NCI-H226 (cell line): Measurements from ENCODE around the gene NRARP.

Experiments used
- DNase-seq: peaks from one replicate; pipeline ENCODE4 v3.0.0-alpha.2; 2015

Gene NRARP

DNA sequence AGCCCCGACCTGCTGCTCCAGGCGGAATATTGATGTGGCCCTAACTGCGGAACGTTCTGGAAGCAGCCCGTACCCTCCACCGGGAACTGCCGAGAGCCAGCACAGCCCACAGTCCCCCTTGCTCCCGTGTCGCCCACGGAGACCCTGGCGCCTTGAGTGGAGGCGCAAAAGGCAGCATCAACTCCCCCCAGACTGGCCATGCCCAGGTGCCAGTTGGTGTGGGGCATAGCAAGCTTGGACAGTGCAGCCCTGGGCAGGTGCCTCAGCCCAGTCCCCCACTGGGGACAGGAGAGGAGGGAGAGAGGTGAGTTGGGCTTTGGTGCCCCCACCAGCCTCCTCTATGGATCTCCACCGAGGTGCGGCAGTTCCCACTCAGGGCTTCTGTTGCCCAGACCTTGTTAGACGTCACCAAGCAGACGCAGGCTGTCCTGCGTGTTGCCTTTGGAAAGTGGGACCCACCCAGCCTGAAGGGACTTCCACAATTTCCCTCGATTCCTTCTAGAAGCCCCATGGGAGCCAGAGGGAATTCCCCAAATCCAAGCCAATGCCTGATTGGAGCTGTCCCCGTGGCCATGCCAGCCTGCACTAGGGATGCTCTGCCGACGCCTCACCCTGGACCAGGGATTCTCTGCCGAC, 19.8 kb upstream of the NRARP start:
- no peak for DNase-seq

DNA sequence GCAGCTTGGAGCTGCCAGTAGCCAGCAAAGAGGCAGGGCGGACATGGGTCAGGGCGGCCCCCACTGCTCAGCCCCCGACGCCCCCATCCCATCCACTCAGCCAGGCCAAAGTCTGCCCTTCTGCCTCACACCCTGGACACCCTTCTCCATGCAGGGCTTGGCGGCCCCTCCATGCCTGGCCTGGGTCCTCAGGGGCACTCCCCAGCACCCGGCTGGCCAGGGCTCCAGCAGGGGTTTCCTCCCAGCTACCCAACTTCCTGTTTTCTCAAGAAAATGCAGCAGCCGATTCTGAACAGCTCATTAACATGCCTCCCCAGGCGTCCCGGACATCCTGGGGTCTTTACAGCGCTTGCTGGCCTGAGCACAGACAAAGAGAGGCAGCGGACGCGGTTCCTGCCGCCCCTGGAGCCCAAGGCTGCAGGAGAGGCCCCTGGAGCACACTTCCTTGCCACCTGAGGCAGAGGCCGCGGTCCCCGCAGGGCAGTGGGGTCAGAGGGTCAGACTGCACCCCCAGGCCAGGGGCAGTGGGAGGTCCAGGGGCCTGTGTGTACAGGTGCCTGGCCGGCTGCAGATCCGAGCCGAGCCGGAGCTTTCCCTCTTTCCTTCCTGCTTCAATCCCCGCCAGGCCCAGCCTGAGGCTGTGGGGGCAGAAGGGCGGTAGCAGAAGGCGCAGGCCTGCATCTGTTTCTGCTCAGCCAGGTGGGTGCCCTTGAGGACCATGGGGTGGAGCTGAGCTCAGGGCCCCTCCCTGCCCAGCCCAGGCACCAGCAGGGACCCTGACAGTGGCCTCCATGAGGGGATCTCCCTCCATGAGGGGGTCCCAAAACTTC, 18.7 kb upstream of the NRARP start:
- DNase-seq, result no peak

DNA sequence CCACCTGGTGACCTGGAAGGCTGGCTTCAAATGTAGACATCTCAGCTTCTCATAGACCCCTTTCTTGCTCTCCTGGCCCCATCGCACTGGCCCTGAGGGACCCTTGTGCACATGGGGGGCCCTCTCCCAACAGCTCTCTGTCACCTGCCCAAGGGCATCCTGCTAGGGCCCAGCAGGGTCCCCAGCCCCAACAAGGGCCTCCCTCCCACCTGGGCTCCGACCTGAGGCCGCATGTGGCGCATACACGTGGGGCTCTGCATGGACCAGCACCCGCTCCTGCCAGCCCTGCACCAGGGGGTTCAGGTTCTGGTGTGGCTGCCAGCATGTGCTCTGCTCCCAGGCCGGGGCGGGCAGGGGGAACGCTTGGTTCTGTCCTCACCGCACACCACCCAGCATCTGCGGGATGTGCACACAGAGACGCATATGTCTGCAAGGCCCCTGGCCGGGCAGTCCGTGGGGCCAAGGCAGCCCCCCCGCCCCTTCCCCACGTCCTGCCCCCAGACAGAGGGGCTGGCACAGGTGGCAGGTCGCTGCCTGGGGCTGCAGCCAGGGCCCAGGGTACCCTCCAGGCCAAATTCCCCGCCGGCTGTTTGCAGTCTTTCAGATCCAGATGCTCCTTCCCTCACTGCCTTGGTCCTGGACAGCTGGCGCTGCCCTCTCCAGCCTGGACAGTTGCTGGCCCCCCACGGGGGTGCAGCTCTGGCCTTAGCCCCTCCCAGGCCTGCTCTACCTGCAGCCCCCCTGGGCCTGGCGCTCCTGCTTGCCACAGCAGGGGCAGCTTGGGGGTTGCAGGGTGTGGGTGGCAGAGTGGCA, 17.9 kb upstream of the NRARP start:
- DNase-seq, result no peak

DNA sequence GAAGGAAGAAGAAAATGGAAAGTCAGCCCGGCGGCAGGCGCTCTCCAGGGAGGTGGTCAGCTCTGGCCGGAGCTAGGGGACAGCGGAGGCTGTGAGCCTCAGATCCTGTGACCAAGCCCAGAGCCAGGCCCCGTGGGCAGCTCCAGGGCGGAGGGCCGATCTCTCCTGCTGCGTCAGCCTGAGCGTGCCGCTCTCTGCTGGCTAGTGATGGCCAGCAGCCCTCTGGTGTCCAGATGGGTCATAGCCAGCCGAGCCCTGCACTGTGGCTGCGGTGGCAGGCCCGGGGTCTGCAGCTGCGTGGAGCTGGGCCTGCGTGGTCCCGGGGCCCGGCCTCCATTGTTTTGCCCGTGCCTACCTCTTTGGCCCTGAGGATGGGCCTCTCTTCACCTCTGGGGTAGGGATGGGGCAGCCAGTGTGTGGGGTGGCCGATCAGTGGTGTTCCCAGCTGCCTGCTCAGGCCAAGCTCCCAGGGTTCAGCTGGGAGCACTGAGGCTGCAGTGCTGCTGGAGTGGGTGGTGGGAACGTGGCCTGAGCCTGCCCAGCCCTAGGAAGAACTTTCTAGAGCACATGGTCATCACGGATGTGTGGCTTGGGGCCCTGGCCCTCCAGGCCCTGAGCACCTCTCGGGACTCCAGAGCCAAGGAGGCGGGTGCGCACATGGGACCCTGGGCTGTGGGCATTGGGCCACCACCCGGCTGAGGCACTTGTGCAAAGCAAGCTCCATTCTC, 17.1 kb upstream of the NRARP start:
- no peak for DNase-seq

DNA sequence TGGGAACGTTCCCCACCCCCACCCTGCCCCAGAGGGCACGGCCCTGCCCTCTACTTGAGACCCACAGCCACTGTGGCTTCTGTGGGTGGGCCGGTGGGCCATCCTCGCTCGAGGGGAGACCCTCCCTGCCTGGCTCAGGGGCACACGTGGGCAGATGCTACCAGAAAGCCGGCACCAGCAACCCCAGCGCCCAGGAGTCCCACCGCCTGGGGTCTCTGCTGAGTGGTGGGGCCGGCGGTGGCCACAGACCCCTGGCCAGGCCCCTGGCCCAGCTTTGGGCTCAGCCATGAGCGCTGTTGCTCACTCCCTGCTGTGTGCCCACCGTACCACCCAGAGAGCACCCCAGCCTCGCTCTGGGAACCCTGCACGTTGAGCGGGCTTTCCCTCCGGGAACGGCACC, 16.5 kb upstream of the NRARP start:
- no peak for DNase-seq

DNA sequence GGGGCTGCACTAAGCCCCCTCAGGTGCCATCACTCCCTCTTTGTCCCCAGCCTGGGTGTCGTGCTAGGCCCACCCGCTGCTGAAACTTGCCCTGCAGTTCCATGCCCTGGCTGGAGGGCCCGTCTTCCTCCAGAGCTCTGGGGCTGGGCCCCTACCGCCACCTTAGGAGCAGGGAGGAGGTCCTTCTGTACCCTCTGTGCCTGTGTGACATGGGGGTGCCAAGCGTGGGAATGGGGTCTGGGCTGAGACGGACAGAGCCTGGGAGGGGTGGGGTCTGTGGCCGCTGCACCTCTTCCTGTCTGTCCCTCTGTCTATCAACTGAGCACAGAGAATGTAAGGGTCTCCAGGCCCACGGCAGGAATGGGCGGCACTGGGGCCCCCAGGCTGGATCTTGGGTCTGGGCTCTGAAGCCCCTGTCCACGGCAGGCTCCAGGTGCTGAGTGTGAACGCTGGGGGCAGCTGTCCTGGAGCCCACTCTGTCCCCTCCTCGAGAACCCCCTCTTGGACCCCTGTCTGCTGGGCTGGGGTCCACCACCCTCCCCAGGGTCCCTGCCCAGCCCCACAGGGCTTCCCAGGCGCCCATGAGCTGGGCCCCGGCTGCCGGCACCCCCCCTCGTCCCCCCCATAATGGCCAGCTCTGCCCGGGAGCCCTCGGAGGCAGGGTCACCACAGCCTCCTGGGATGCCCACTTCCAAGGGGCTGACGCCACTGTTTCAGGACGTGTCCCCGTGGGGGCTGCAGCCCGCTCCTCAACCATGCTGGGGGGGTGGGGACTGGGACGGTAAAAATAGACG, 15.8 kb upstream of the NRARP start:
- DNase-seq, result no peak

DNA sequence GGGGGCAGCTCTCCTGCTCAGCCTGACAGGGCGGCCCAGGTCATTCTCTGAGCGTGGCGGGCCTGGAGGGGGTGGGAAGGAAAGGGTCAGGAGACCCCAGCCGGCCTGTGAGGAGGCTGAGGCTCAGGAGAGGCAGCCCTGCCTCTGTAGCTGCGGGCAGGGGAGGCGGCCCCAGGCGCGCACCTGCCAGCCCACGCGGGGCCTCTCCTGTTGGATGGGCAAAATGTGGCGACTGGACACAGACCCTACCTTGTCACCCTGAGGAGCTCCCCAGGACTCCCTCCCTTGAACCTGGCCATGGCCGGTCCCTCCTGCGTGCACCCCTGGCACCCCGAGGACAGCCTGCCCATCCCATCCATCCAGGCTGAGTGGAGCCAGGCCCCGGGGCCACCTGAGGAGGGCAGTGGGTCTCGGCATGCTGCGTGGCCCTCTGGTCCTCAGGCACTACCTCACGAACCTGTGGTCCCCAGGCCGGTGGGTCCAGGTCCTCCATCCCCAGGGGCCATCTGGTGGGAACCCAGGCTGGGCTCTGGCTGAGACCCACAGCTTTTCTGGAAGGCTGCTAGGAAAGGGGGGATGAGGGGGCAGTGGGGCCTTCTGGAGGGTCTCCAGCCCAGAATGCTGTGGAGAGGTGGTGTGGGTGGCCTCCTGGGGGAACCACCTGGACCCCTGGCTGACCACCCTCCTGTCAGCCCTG, 15.1 kb upstream of the NRARP start:
- DNase-seq, result no peak

DNA sequence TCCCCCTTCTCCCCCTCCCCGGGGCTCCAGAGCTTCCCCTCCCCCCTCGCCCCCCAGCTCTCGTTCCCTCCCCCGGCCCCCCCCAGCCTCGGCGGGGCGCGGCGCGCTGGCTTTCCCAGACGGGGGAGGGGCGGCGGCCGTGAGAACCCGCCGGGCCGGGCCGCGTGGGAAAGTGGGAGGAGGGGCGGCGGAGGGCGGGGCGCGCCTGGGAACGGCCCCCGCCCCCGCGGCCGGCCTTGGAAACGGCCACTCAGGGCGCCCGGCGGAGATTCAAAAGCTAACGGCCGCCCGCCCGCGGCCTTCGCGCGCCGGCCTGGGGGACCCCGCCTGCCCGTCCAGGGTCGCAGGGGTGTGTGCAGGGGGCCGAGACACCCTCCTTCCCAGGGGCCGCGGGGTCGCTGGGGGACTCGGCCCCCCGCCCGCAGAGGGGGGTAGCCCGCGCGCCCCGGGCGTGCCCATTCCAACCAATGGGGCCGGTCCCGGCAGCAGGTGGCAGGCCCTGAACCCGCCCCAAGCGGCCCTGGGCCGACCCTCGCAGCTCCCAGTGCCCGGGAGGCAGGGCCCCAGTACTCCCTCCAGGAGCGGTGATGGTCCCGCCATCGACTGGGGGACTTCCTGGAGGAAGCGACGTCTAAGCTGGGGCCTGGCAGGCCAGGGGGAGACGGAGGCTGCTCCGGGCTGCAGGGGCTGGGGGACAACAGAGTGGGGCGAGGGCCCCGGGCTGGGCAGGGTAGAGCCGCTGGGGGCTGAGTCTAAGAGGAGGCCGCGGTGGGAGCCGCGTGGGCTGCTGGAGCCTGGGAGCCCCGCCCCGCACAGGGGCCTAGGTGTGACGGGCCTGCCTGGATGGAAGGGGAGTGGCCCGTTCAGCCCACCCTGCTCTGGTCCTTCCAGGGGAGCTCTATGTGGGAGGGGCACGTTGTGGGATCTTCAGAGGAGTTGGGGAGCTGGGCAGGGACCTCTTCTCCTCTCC, 14.2 kb upstream of the NRARP start:
- DNase-seq, result peak; percentile 57

DNA sequence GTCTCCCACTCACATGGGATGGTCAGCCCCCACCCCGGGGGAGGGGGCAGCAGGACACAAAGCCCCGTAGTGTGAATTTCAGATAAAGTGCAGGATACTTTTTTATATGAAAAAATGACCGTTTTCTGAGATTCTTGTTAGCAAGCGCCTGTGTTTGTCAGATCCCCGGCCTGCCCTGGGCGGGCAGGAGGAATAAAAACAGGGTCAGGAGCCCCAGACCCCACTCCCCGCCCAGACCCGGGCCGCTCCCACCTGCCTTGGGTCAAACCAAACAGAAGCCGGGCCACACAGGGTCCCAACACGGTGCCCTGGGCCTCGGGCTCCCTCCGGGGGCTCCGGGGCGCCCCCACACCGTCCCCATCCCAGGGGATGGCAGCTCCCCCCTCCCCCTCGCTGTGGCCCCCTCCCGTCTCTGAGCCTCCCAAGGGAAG, 13.5 kb upstream of the NRARP start:
- no peak for DNase-seq

DNA sequence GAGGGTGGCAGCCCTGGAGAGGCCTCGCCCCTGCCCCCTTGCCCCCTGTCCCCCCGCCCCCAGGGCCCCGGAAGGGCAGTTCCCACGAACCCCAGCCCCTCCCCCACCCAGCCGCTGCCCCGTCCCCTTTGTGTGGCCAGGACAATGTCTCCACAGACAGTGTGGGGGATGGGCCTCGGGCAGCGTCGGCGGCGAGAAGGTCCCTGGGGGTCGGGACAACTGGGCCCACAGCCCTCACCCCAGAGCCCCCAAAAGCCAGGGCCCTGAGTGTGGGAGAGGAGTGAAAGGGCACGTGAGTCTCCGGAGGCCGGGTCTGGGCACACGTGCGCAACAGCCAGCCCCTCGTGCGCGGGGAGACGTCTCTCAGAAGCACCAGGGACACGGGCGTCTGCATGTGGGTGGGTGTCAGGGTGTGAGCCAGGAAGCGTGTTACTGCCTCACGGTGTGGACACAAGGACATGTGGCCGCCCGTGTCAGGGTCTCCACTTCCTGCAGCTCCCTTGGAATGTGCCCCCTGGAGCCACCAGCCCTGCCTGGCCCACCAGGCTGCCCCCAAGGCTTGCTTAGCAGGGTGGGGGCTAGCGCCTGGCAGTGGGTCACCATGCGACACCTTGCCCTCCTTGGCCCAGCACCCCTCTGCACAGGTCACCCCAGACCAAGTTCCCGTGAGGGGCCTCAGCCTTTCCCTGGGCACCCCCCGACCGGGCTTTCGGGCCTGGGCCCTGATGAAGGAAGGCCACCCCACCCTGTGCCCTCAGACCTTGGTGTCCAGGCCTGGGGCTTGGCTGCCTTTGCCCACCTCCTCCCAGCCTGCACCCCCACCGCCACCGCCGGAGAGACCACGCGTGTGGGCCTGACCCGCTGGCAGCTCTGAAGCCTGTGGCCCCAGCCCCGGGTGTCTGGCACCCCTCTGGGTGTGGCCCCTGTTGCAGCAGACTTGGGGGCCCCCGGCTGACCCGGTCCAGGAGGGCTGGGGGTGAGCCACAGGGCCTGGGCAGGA, 12.8 kb upstream of the NRARP start:
- no peak for DNase-seq

DNA sequence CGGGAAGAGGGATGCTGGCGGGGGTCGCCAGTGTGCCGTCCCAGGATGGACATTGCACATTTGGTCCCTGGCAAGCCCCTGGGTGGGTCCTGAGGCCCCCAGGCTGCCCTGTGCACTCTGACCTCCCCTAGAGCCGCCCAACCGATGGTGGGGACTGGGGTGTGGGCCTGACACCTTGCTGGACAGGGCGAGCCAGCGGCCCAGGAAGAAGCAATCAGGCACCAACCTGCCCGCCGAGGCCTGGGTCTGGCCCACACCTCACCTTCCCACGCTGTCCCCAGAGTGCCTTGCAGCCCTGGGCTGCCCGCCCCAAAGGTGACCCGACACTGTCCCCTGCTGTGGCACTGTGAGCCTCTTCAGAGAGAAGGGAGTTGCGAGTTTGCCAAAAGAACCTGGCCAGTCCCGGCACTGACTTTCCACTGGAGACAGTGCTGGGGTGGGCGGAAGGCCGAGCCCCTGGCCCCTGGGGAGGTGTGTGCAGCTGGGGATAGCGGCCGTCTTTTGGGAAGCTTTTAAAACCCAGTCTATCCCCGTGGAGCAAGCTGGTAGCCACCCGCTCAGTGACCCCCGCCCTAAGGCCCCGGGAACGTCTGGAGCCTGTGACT, 12.0 kb upstream of the NRARP start:
- no peak for DNase-seq

DNA sequence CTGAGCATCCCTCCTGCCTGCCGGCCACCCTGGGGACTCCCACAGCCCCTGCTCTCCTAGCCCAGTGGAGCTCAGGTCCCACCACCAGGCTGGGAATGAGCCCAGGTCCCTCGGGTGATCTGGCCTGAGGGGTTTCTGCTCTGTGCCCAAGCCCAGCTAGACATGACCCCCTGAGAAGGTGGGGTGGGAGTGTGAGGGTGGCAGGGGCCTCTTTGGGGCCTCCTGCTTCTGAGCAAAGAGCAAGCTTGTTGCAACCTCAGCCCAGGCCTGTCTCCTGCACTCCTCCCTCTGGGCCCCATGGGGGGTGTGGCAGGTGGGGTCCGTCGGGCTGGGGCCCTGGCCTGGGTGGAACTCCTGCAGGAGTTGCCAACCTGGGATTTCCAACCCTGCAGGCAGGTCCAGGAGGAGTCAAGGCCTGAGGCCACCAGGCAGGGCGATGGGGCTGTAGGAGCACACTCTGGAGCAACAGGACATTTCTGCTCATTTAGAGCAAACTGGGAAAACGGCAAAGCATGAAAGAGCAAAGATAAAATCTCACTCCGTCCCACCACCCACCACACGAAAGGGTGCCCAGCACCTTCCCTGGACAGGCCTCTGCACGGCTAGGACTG, 11.4 kb upstream of the NRARP start:
- no peak for DNase-seq

DNA sequence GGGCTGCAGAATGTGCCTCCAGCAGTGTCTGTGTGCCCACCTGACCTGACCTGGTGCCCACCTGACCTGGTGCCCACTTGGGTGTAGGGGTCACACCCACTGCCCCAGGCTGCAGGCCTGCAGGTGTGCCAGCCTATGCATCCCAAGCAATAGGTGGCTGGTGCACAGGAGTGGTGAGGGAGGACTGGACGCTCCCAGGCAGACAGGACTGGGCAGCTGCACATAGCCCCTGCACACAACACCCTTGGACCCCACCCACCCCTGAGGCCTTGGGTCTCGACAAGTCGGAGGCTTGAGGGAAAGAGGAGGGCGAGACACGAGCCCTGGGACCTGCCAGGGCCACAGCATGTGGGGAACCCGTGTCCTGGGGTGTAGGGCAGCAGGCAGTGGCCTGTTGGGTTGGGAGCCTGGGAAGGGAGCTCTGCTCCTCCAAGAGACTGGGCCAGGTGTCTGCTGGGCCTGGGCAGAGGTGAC, 10.8 kb upstream of the NRARP start:
- DNase-seq, result no peak

DNA sequence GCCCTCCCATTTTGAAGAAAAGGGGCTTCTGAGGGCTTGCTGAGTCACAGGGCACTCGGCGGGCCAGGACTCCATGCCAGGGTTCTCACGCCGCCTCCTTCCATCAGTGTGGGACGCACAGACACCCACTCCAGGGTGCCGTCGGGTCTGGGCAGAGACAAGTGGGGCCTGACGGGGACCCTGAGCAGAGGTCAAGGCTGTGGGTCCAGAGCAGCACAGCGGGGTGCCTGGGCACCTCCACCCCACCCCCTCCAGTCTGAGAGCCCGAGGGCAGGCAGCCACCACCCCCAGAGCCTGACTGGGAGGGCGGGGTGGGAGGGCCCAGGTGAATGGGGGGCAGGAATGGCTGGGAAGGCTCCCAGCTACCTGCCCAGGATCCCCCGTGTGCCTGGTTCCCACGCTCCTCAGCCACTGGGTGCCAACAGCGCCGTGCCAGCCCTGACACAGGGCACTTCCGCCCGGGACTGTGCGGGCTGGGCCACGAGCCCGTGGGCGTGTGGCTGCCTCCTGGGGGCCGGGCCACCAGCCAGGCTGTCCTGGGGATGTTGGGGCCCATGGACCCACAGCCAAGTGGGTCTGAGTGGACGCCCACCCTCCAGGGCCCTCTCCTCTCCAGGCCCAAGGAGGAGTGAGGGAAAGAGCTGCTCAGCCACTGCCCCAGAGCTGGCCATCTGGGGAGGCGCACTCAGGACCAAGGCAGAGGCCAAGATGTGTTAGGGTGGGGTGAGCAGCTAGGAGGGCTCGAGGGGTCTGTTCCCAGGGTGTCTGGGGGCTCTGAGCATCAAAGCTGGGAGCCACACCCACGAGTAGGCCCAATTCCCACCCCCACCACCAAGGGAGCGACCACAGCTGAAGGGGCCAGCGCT, 10.1 kb upstream of the NRARP start:
- DNase-seq, result no peak

DNA sequence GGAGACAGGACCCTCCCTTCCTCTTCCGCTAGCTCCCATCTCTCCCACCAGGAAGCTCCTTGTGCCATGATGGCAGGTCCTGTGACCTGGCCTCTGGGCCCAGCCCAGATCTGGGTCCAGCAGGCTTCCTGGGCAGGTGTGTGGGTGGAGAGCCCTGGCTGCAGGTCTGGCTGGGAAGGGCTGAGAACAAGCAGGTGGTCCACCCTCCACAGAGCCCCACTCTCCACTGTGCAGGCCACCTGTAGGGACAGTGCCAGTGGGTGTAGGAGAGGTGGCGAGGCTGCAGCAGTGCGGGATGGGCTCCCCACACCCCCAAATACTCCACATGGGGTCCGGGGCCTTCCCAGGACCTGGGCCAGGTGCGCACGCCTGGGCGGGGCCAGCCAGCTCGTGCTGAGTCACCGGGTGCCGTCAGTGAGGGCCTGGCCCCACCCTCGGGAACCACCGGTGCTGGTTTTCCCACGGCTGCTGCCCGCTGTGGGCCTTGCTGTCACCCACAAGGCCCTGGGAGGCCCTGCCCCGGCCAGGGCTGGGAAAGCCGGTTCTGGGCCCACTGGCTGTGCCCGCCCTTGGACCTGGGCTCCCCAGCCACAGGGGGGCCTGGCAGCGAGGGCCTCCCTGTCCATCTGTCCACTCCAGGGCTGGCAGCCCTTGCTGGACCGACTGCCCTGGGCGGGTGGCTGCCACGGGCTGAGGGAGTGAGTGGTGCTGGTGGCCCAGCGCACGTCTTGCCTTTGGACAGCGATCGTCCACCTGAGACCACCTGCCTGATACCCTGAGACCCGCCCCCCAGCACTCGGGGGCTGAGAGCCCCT, 9.3 kb upstream of the NRARP start:
- peak; percentile 43 for DNase-seq
